Measurements from ENCODE around the gene MAGEB2.
"Not testable (repeated sequence)": the region's sequence is repeated elsewhere in the genome, so short reads cannot be mapped to it uniquely, and the experiment has no call there.

Gene MAGEB2, protein sequence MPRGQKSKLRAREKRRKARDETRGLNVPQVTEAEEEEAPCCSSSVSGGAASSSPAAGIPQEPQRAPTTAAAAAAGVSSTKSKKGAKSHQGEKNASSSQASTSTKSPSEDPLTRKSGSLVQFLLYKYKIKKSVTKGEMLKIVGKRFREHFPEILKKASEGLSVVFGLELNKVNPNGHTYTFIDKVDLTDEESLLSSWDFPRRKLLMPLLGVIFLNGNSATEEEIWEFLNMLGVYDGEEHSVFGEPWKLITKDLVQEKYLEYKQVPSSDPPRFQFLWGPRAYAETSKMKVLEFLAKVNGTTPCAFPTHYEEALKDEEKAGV
- total RNA-seq, result 0 reads per million in 2 donors

- no peak for DNase-seq
Observed at GRCh38 chrX:30215357-30215843, at the start of gene MAGEB2. TSS of gene MAGEB2 (plus strand) at chrX:30215563. CDS start at chrX:30218581, 3,018 bp downstream.

DNA sequence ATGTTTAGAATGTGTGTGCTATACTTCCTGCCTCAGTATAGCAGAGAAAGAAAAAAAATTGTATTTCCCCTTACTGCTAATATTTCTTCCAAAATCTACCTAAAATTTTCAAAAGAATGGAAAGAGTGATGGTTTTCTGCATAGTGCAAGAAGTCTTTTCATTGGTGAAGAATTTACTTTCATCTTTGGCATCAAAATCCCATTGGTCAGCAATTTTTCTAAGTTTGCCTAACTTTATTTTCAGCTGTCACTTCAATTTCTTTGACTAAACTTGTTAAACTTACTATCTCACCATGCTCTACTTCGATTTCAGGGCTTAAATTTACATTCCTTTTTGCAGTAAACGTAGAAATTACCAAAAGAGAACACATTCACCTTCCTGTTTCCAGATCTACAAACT lies 44.5 kb upstream of the MAGEB2 start:
- DNase-seq, result no peak

GRCh38 chrX:30181353-30181752 lies 34.0 kb upstream of the MAGEB2 start:
- DNase-seq, result no peak

- DNase-seq, result no peak
Observed at GRCh38 chrX:30183554-30183953, 31.8 kb upstream of the MAGEB2 start.

- DNase-seq, result no peak
Observed at GRCh38 chrX:30190426-30190825, 24.9 kb upstream of the MAGEB2 start.

- not testable (repeated sequence) for DNase-seq
Observed at GRCh38 chrX:30193910-30194309, 21.5 kb upstream of the MAGEB2 start.

GRCh38 chrX:30196322-30196721 lies 19.0 kb upstream of the MAGEB2 start:
- DNase-seq, result no peak

DNA sequence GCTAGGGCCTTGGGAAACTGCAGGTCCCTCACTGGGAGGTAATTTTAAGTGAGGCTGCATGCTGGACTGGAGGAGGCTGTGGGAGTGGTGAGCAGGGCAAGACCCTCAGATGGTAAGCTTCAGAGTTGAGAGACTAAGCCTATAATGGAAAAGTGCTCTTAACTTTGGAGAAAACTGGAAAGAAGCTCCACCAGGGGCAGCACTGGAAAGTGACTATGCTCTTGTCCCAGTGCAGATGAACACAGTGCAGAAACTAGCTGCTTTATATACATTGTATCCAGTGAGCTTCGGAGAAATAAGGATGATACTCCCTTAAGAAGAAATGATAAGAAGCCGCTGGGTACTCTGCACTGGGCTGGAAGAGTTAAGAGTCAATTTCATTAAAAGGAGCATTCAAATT lies 3.2 kb upstream of the MAGEB2 start:
- no peak for DNase-seq

DNA sequence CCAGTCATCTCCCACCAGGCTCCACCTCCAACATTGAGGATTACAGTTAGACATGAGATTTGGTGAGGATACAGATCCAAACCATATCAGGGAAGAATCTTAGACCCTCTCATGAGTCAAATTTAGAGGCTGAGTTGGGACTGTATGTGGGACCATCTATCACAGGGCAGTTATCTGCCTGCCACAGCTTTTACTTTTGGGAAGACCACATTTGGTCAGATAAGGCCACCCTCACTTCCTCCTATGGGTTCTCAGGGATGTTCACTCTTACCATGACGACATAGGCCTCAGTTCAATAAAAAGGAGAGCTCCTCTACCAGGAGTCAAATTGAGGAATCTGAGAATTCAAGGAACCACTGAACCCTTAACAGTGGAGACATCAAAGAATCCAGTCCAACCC lies 2.1 kb downstream of the MAGEB2 start:
- no peak for DNase-seq

GRCh38 chrX:30219372-30219771 lies 4.0 kb downstream of the MAGEB2 start:
- DNase-seq, result no peak

- no peak for DNase-seq
Observed at GRCh38 chrX:30220661-30221060, 5.3 kb downstream of the MAGEB2 start.

- DNase-seq, result no peak
Observed at GRCh38 chrX:30224536-30224935, 9.2 kb downstream of the MAGEB2 start.

DNA sequence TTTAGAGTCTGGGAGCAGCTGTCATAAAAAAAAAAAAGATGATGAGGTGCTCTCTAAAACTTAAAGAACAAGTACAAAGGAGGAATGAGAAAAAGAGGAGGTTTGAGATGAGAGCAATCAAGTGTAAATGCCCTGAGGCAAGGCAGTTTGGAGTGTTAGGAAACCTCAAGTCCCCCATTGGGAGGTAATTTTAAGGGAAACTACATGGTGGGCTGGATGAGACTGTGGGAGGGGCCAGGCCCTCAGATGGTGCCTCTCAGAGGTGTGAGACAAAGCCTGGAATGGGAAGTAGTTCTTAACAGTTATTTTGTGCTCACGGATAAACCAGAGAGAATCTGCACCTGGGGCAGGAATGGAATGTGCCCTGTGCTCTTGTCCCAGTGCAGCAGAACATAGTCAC lies 13.2 kb downstream of the MAGEB2 start:
- no peak for DNase-seq

- DNase-seq, result no peak
Observed at GRCh38 chrX:30230395-30230794, 15.0 kb downstream of the MAGEB2 start, which contains the start of gene MAGEB3. TSS of gene MAGEB3 (plus strand) at chrX:30230657. CDS start at chrX:30235925, 5,268 bp downstream.

DNA sequence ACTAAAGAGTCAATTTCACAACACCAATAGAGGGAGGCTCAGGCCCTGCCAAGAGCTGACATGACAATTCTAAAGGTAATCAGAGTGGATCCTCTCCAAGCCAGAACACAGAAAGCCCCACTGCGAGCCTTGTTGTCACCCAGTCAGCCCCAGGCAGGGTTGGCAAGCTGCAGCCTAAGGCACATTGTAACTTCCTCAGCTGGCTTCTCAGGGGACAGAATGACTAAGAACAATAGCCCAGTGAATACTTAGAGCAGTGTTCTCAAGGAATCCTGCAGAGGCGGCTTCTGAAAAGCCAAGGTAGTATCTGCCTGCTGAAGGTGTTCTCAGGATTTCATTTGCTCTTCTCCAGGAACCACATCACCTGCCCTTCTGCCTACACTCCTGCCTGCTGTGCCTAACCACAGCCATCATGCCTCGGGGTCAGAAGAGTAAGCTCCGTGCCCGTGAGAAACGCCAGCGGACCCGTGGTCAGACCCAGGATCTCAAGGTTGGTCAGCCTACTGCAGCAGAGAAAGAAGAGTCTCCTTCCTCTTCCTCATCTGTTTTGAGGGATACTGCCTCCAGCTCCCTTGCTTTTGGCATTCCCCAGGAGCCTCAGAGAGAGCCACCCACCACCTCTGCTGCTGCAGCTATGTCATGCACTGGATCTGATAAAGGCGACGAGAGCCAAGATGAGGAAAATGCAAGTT lies 26.5 kb downstream of the MAGEB2 start, which contains the start of gene MAGEB4:
Gene MAGEB4 (plus strand): TSS at position 277 of the 692 bp plus-strand sequence. CDS start 136 bp downstream, at position 413.
- no peak for DNase-seq

GRCh38 chrX:30246769-30247489 lies 31.6 kb downstream of the MAGEB2 start, which contains the start of gene MAGEB1:
TSS of gene MAGEB1 (plus strand) at chrX:30247146. CDS start at chrX:30250494, 3,348 bp downstream.
- no peak for DNase-seq

GRCh38 chrX:30248854-30249253 lies 33.5 kb downstream of the MAGEB2 start:
- no peak for DNase-seq

DNA sequence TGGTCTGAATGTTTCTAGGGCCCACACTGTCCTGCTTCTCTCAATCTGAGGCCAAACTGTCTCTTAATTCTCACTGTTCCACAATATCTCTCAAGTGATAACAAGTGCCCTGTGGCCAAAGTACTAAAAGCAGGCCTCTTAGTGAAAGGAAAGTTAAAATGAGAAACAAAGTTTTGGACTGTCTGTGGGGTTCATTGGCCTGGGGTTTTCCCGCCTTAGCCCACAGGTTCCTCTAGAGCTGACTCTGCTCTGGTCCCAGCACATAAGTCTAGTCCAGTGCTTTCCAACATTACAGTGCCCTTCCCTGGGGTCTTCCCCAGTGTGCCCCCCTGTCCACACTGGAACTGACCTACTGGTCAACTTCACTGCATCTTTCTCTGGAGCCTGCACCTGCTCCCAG lies 37.9 kb downstream of the MAGEB2 start:
- DNase-seq, result no peak

DNA sequence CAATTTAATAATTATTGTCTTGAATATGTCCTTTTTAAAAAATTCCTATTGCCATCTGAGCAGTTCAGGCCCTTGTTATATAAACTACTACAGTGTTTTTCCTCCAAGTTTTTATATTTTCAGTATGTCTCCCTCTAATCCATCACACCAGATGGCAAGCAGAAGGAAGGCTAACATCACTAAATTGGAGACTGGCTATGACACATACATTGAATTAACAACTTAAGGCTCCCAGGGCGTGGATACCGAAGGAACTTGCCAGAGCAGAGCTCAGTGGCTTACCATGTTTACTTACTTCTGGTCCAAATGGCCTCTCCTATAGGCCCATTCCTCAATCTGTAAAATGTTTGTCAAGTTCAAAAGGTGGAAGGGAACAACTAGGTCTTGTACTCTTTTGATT lies 44.6 kb downstream of the MAGEB2 start:
- no peak for DNase-seq

DNA sequence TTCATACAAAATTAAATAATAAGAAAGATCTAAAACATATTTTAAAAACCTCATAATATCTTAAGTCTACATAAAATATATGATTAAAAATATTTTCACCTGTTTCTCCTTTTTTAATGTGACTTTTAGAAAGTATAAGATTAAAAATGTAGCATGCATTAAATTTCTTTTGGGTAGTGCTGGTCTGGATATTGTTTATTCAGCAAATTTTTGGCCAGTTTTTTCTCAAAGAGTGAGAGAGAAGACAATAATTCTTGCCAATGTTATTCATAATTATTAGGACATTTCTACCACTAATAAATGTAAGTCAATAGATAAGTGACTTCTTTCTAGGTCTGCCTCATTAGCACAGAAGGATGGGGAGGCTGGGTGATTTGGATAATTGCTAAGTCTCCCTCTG lies 45.6 kb downstream of the MAGEB2 start:
- no peak for DNase-seq

- no peak for DNase-seq
Observed at GRCh38 chrX:30262763-30263162, 47.4 kb downstream of the MAGEB2 start.
